Fibroblast of lung (primary cell): ENCODE measurements around the gene PCGF2. TPM values are rescaled to one million over a fixed set of nuclear protein-coding genes. Genes with fewer than 3 reads are reported as not detected.

Experiments
- DNase-seq, 2 donors: peaks; one replicate each; pipeline versions ENCODE4 v3.0.0 to v3.0.0-alpha.2; 2010; ENCODE audit warnings: low read depth in 2 of 2
- H2AFZ ChIP-seq: 2 replicates; pipeline ENCODE4 v1.5.1; 2012; ENCODE audit warnings: low read length, control low read depth, inconsistent platforms
- H3K27ac ChIP-seq: 2 replicates; pipeline ENCODE4 v1.5.1; 2011; ENCODE audit warnings: low read length, control low read depth; ENCODE audit not compliant: insufficient read depth
- H3K27me3 ChIP-seq: 2 replicates; pipeline ENCODE4 v1.5.1; 2011; ENCODE audit warnings: mild to moderate bottlenecking, low read length; ENCODE audit not compliant: control insufficient read depth, insufficient read depth
- H3K36me3 ChIP-seq: 2 replicates; pipeline ENCODE4 v1.5.1; 2011; ENCODE audit warnings: low read length; ENCODE audit not compliant: control insufficient read depth, insufficient read depth
- H3K4me1 ChIP-seq: 2 replicates; pipeline ENCODE4 v1.5.1; 2011; ENCODE audit warnings: low read length; ENCODE audit not compliant: control insufficient read depth, insufficient read depth; ENCODE audit errors: extremely low read depth
- H3K4me2 ChIP-seq: 2 replicates; pipeline ENCODE4 v1.5.1; 2011; ENCODE audit warnings: low read length, control low read depth; ENCODE audit not compliant: insufficient read depth; ENCODE audit errors: extremely low read depth
- H3K4me3 ChIP-seq, 4 experiments: fragments of 200-600 bp in 1 of 4; sonication (generic) in 1 of 4; replicated peaks in 1 of 4; 2 replicates each; pipeline ENCODE4 v1.5.1; 2011 to 2016; ENCODE audit warnings: low read length in 4 of 4, low read depth in 3 of 4, mild to moderate bottlenecking in 3 of 4, control low read depth in 2 of 4, inconsistent platforms in 1 of 4, mixed read lengths in 1 of 4; ENCODE audit not compliant: insufficient read depth in 1 of 4; ENCODE audit errors: control extremely low read depth in 1 of 4
- H3K79me2 ChIP-seq: 2 replicates; pipeline ENCODE4 v1.5.1; 2012; ENCODE audit warnings: mild to moderate bottlenecking, low read length, inconsistent platforms; ENCODE audit not compliant: control insufficient read depth, insufficient read depth
- H3K9ac ChIP-seq: 2 replicates; pipeline ENCODE4 v1.5.1; 2011; ENCODE audit warnings: mild to moderate bottlenecking, low read length, control low read depth; ENCODE audit not compliant: insufficient read depth
- H3K9me3 ChIP-seq: 2 replicates; pipeline ENCODE4 v1.5.1; 2012; ENCODE audit warnings: low read depth, low read length; ENCODE audit not compliant: control insufficient read depth, insufficient read depth
- H4K20me1 ChIP-seq: 2 replicates; pipeline ENCODE4 v1.5.1; 2011; ENCODE audit warnings: low read length; ENCODE audit not compliant: control insufficient read depth, insufficient read depth; ENCODE audit errors: extremely low read depth
- EZH2 ChIP-seq: IDR thresholded peaks from 2 replicates; pipeline ENCODE4 v1.5.1; 2012; ENCODE audit warnings: low read length, control low read depth, mild to moderate bottlenecking; ENCODE audit errors: missing control alignments
- polyA plus RNA-seq, 2 donors: library from polyadenylated mRNA; depleted of rRNA in 1 of 2; stranded (reverse) in 1 of 2; unstranded in 1 of 2; fragments of >200 nt; gene quantifications; 2 replicates each; pipeline ENCODE4 v1.2.1, GENCODE V29; 2011 to 2012; ENCODE audit warnings: missing spikeins in 1 of 2
- total RNA-seq: library from RNA; depleted of rRNA; stranded (reverse); fragments of >200 nt; gene quantifications from 2 replicates; pipeline ENCODE4 v1.2.1, GENCODE V29; 2014
- TF ChIP-seq, protein P1 (sequence below), 2 donors: IDR thresholded peaks in 1 of 2; conservative IDR thresholded peaks in 1 of 2; 1 replicate in 1 of 2; 2 replicates in 1 of 2; pipeline ENCODE4 v1.5.1; 2011 to 2012; ENCODE audit warnings: low read length in 2 of 2, control low read depth in 1 of 2, inconsistent platforms in 1 of 2, low read depth in 1 of 2, mild to moderate bottlenecking in 1 of 2

PCGF2 gene
- total and polyA plus RNA-seq, 2 donors (not counting 1 experiment from before 2014, with no cell fraction given), result 4.0 to 8.0 TPM

DNA sequence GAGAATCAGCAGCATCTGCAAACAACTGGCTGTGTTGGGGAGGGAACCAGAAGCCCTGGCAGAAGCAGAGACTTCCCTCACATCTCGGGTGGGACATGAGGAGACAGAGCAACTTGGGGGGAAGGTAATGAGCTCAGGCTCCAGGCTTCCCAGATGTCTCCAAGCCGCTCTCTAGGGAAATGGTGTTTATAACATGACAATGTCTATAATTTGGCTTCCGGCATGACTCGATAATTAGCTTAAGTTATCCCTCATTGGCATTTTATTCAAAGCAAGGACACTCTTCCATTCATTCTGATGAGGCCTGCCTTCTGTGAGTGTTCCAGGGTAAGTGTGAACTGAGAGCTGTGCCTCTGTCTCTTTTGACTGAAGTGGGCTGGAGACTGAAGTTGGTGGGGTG lies 57.8 kb downstream of the PCGF2 start:
- DNase-seq, result no peak
- peaks cover 8% of the 10 kb centered on the region for H3K4me1 ChIP-seq

DNA sequence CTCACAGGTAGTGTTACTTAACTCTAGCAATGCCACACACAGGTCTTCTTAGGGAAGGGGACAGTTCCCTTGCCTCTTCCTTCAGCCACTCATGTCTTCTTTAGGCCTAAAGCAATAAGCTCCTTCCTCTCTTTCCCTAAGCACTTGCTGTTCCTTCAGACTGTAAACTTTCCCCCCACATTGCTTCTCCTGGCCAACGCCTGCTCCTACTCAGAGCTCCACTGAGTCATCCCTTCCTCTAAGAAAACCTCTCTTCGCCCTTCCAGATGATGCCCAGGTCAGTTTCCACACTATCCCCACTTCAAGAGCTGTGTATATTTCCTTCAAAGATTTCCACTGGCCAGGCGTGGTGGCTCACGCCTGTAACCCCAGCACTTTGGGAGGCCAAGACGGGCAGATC lies 60.9 kb downstream of the PCGF2 start:
- H3K4me1 ChIP-seq, result no peaks in the 10 kb centered on the region

More for the DNA sequence above, 57.8 kb downstream of the PCGF2 start:
- Histone ChIP-seq H3K4me2 (no peak overlapping the region), H3K79me2 (no peaks in the 10 kb centered on the region), H3K9me3 (no peaks in the 10 kb centered on the region), H2AFZ (no peak overlapping the region), H3K4me3 (no peak overlapping the region), H3K9ac (no peak overlapping the region), H3K27me3 (no peaks in the 10 kb centered on the region), H4K20me1 (no peaks in the 10 kb centered on the region), H3K36me3 (no peaks in the 10 kb centered on the region), H3K27ac (no peak overlapping the region)
- TF ChIP-seq, protein P1, sequence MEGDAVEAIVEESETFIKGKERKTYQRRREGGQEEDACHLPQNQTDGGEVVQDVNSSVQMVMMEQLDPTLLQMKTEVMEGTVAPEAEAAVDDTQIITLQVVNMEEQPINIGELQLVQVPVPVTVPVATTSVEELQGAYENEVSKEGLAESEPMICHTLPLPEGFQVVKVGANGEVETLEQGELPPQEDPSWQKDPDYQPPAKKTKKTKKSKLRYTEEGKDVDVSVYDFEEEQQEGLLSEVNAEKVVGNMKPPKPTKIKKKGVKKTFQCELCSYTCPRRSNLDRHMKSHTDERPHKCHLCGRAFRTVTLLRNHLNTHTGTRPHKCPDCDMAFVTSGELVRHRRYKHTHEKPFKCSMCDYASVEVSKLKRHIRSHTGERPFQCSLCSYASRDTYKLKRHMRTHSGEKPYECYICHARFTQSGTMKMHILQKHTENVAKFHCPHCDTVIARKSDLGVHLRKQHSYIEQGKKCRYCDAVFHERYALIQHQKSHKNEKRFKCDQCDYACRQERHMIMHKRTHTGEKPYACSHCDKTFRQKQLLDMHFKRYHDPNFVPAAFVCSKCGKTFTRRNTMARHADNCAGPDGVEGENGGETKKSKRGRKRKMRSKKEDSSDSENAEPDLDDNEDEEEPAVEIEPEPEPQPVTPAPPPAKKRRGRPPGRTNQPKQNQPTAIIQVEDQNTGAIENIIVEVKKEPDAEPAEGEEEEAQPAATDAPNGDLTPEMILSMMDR (conservative IDR thresholded peaks at IDR 0.05 in 1 of 2, IDR thresholded peaks at IDR 0.05 in 1 of 2; ENCODE audit: low read depth in 1 of 2, low read length in 2 of 2), result no peak
- no peak for TF ChIP-seq EZH2

DNA sequence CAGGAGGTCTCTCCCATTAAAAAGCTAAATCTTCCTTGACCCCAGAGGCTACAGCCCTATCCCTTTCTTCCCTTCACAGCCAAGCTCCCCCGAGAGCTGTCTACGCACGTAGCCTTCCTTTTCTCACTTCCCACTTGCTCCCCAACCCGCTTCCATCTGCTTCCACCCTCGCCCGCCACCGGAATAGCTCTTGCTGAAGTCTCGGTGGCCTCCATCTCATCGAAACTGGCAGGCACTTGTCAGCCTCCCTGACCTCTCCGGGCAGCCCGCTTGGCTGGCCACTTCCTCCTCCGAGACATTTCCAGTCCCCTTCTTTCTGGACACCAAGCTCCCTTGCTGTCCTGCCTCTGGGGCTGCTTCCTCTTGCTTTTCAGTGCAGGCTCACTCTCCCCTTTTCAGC lies 62.6 kb downstream of the PCGF2 start:
- TF ChIP-seq, protein P1 (conservative IDR thresholded peaks at IDR 0.05 in 1 of 2, IDR thresholded peaks at IDR 0.05 in 1 of 2; ENCODE audit: low read depth in 1 of 2, low read length in 2 of 2), result no peak
- TF ChIP-seq EZH2, result no peak
- Histone ChIP-seq H3K4me2 (no peak overlapping the region), H3K9ac (no peak overlapping the region), H3K9me3 (no peaks in the 10 kb centered on the region), H2AFZ (no peak overlapping the region), H3K4me3 (no peak overlapping the region), H3K4me1 (no peaks in the 10 kb centered on the region), H3K27me3 (no peaks in the 10 kb centered on the region), H3K79me2 (no peaks in the 10 kb centered on the region), H4K20me1 (no peaks in the 10 kb centered on the region), H3K36me3 (no peaks in the 10 kb centered on the region), H3K27ac (no peak overlapping the region)
- DNase-seq, result no peak

More for the DNA sequence above, 60.9 kb downstream of the PCGF2 start:
- no peaks in the 10 kb centered on the region for H3K36me3 ChIP-seq
- no peak overlapping the region for H3K4me2 ChIP-seq
- no peak overlapping the region for H3K27ac ChIP-seq
- no peak overlapping the region for H2AFZ ChIP-seq
- H3K79me2 ChIP-seq, result no peaks in the 10 kb centered on the region
- H3K9ac ChIP-seq, result no peak overlapping the region
- DNase-seq, result peak; percentile 36 to 47
- TF ChIP-seq, protein P1 (conservative IDR thresholded peaks at IDR 0.05 in 1 of 2, IDR thresholded peaks at IDR 0.05 in 1 of 2; ENCODE audit: low read depth in 1 of 2, low read length in 2 of 2), result no peak
- no peak for TF ChIP-seq EZH2
- no peaks in the 10 kb centered on the region for H3K9me3 ChIP-seq
- no peaks in the 10 kb centered on the region for H4K20me1 ChIP-seq
- H3K4me3 ChIP-seq, result no peak overlapping the region
- no peaks in the 10 kb centered on the region for H3K27me3 ChIP-seq

Other genes starting within 250 kb of the PCGF2 start
- gene SRCIN1, start 142.4 kb downstream of the PCGF2 start, total RNA-seq, result under 0.01 TPM in 1 of 2 replicates, not detected in the other
- gene SRCIN1, start 142.4 kb downstream of the PCGF2 start, polyA plus RNA-seq, result not detected in 2 replicates
- 0.26 and 0.33 TPM in 2 replicates for gene EPOP, start 73.4 kb downstream of the PCGF2 start, total RNA-seq
- gene EPOP, start 73.4 kb downstream of the PCGF2 start, polyA plus RNA-seq, result 0.14 and 0.24 TPM in 2 replicates
- gene MLLT6, start 43.1 kb downstream of the PCGF2 start, total RNA-seq, result 17.7 and 20.0 TPM in 2 replicates
- gene MLLT6, start 43.1 kb downstream of the PCGF2 start, polyA plus RNA-seq, result 14.3 and 15.4 TPM in 2 replicates
- 4.0 and 4.4 TPM in 2 replicates for gene CISD3, start 18.0 kb downstream of the PCGF2 start, total RNA-seq
- 5.7 and 7.6 TPM in 2 replicates for gene CISD3, start 18.0 kb downstream of the PCGF2 start, polyA plus RNA-seq
- gene PSMB3, start 4.4 kb upstream of the PCGF2 start, total RNA-seq, result 215 and 299 TPM in 2 replicates
- 210 and 334 TPM in 2 replicates for gene PSMB3, start 4.4 kb upstream of the PCGF2 start, polyA plus RNA-seq
- 38.5 and 43.8 TPM in 2 replicates for gene PIP4K2B, start 51.2 kb upstream of the PCGF2 start, total RNA-seq
- 30.6 and 33.5 TPM in 2 replicates for gene PIP4K2B, start 51.2 kb upstream of the PCGF2 start, polyA plus RNA-seq
- gene CWC25, start 77.0 kb upstream of the PCGF2 start, total RNA-seq, result 9.8 and 10.9 TPM in 2 replicates
- gene CWC25, start 77.0 kb upstream of the PCGF2 start, polyA plus RNA-seq, result 14.4 and 15.6 TPM in 2 replicates
- 1,552 and 2,520 TPM in 2 replicates for gene RPL23, start 105.4 kb upstream of the PCGF2 start, total RNA-seq
- 2,492 and 2,693 TPM in 2 replicates for gene RPL23, start 105.4 kb upstream of the PCGF2 start, polyA plus RNA-seq
- gene LASP1, start 121.7 kb upstream of the PCGF2 start, total RNA-seq, result 58.8 and 79.8 TPM in 2 replicates
- gene LASP1, start 121.7 kb upstream of the PCGF2 start, polyA plus RNA-seq, result 159 and 208 TPM in 2 replicates
- gene FBXO47, start 219.1 kb upstream of the PCGF2 start, total RNA-seq, result under 0.01 and 0.17 TPM in 2 replicates
- gene FBXO47, start 219.1 kb upstream of the PCGF2 start, polyA plus RNA-seq, result 0.05 TPM in 1 of 2 replicates, not detected in the other